ENCODE measurements around the gene ASB14.
"Not testable (repeated sequence)": the region's sequence is repeated elsewhere in the genome, so short reads cannot be mapped to it uniquely, and the experiment has no call there.

ASB14 gene

GRCh38 chr3:57292159-57292896 lies at the start of gene ASB14:
Gene ASB14, minus strand, starts transcription at chr3:57292685. Its CDS starts 652 bp downstream, at chr3:57292033.
- DNase-seq, result no peak
- intact Hi-C loops (cut with DNase I), result no loop called here

DNA sequence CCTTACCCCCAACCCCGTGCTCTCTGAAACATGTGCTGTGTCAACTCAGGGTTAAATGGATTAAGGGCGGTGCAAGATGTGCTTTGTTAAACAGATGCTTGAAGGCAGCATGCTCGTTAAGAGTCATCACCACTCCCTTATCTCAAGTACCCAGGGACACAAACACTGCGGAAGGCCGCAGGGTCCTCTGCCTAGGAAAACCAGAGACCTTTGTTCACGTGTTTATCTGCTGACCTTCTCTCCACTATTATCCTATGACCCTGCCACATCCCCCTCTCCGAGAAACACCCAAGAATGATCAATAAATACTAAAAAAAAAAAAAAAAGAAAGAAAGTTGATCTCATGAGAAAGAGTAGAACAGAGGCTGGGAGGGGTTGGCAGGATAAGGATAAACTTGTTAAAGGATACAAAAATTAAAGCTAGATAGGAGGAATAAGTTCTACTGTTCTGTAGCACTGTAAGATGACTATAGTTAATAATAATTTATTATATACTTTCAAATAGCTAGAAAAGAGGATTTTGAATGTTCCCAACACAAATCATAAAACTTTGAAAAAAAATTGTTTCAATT lies 46.7 kb upstream of the ASB14 start:
- DNase-seq; intact Hi-C loops (cut with DNase I): not testable (repeated sequence)

DNA sequence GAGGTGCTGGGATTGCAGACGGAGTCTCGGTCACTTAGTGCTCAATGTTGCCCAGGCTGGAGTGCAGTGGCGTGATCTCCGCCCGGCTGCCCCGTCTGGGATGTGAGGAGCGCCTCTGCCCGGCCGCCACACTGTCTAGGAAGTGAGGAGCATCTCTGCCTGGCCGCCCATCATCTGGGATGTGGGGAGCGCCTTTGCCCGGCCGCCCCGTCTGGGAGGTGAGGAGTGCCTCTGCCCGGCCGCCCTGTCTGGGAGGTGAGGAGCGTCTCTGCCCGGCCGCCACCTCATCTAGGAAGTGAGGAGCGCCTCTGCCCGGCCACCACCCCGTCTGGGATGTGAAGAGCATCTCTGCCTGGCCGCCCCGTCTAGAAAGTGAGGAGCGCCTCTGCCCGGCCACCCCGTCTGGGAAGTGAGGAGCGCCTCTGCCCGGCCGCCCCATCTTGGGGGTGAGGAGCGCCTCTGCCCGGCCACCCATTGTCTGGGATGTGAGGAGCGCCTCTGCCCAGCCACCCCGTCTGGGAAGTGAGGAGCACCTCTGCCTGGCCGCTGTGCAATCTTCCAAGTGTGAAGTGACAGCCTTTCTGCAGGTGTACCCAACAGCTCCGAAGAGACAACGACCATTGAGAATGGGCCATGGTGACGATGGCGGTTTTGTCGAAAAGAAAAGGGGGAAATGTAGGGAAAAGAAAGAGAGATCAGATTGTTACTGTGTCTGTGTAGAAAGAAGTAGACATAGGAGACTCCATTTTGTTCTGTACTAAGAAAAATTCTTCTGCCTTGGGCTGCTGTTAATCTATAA lies 46.0 kb upstream of the ASB14 start:
- DNase-seq, result peak in 2 of 10 donors; percentile 63 to 86
- intact Hi-C loops (cut with DNase I), result not testable (repeated sequence)

DNA sequence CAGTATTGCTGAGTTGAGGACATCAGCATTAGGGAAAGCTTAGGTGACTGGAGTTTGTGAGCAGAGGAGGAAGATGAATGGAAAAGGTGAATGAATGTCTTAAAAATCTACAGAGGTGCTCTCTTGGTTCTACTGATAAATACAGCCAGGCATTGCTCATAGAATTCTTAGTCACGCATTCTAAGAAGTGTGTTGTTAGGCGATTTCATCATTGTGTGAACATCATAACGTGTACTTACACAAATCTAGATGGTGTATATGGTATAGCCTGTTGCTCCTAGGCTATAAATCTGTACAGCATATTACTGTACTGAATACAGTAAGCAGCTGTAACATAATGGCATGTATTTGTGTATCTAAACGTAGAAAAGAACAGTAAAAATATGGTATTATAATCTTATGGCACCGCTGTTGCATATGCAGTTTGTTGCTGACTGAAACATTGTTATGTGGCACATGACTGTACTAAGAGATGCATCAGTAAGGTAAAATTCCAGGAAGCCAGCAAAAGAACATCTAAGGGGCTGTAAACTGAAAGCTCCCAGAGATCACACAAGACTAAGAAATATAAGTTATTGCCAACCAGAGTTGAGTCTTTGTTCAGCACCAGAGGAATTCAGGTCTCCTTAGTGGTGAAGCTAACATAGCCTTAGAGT lies 42.9 kb upstream of the ASB14 start:
- intact Hi-C loops (cut with DNase I), result no loop called here

DNA sequence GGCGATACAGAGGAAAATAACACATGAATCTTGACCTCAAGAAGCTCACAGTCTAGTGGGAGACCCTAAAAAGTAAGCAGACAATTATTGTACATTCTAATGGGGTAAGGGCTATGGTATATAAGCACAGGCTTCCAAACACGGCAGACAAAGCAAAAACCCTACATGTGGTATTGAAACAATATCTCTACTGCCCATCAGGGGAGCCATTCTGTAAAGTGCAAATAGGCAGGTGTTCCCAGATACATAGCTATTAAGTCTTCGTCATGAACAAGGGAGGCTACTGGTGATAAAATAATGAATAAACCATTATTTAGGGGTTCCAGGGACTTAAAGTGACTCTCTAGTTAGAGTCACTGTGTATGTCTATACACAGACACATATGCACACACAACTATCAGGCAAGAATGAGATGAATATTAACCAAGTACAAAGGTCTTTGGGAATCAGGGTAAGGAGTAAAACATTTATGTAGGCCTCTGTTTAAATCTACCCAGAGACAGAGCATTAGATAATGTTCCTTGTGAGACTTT lies 38.7 kb upstream of the ASB14 start:
- intact Hi-C loops (cut with DNase I), result no loop called here
- no peak for DNase-seq

More for the DNA sequence above, 42.9 kb upstream of the ASB14 start:
- no peak for DNase-seq

GRCh38 chr3:57326498-57326897 lies 34.0 kb upstream of the ASB14 start:
- intact Hi-C loops (cut with DNase I); DNase-seq: not testable (repeated sequence)

- intact Hi-C loops (cut with DNase I), result no loop called here
- no peak for DNase-seq
These were observed 21.7 kb upstream of the ASB14 start for GRCh38 chr3:57314204-57314603.

DNA sequence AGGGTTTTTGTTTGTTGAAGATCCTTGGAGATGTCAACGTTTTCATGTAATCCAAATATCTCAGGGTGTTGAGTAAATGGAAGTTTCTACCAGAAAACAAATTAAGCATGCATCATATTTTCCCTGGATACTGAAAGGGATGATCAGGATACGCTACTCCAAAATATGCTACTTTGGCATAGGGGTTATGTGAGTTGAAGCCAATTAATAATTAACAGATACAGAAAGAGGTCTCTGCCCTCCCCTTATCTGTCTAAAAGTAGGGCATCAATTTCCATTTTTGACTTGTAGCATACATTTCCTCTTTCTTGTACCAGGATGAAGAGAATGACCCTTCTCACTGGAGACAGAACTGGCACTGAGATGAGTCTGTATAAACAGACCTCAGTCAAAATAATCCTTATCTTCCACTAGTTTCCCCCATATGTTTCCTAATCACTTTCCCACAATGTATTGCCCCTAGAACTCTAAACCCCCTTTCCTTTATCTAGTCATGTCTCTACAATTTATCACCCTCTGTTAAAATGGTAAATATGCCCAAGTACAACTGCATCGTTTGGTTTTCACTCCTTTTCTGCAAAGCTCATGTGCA lies 17.4 kb upstream of the ASB14 start:
- intact Hi-C loops (cut with DNase I), result no loop called here
- no peak for DNase-seq

GRCh38 chr3:57303520-57303919 lies 11.0 kb upstream of the ASB14 start:
- intact Hi-C loops (cut with DNase I); DNase-seq: not testable (repeated sequence)

DNA sequence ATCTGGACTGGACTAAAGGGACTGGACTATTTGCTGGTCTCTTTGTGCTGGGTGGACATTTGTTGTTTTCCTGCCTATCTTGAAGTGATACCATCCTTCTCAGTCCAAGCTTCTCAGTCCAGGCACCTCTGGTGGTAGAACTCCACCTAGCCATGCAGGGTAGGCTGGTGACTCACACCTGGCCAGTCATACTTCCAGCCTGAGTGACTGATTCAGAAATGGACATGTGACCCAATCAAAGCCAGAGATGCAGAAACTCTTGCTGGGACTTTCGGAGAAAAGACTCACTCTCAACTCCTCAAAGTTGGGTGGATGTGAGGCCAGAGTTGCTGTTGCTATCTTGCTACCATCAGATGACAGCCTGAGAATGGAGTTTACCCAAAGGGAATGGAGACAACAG lies 5.6 kb upstream of the ASB14 start:
- intact Hi-C loops (cut with DNase I), result no loop called here
- DNase-seq, result no peak

- intact Hi-C loops (cut with DNase I), result no loop called here
- DNase-seq, result no peak
These were observed 527 bp upstream of the ASB14 start for GRCh38 chr3:57292897-57293526.

DNA sequence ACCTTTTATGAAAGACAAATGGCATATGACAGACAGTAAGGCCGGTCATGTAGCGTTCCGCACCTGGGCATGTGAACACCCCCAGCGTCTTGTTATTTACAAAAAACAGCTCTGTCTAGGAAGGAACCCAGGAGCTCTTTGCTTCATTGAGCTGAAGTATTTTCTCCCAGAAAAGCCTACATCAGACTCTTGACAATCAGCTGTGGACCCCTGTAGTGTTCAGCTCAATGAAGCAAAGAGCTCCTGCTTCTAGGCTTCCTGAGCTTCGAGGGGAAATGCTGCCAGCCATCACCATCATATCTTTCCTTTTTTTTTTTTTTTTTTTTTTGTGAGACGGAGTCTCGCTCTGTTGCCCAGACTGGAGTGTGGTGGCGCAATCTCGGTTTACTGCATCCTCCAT lies 4.1 kb downstream of the ASB14 start:
- DNase-seq, result no peak
- intact Hi-C loops (cut with DNase I), result no loop called here

DNA sequence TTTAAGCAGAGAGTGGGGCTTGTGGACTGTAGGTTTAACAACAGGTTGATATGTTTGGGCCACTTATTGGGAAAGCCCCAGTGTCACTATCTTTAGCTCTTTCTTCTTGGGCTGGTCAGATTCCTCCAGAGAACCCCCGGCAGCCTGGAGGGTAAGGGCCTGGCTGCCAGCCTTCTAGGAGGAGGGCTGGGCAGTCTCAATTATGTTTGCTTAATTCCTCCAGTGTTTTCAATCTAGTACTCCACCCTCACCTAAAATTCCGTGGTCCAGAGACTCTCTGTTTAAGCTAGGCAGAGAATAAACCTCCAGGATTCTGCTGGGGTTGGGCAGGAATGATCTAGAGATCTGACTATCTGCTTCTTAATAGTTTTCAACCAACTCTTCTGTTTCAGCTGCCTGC lies 5.3 kb downstream of the ASB14 start:
- intact Hi-C loops (cut with DNase I), result no loop called here
- no peak for DNase-seq

DNA sequence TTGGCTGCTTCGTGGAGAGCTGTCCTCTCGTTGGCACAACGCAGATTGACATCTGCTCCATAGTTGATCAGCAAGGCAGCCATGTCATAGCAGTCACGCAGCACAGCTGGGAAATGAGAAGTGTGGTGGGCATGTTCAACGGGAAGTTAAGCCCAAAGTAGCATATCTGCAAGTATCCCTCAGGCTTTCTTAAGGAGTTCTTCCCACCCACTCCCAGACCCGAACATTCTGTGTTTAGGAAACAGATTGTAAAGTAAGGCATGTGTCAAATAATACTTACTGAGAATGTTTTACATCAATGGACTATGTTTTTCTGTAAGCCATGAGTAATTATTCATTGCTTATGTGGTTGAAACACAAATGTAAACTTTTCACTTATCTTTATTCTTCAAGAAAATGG lies 9.2 kb downstream of the ASB14 start:
- intact Hi-C loops (cut with DNase I), result no loop called here
- no peak for DNase-seq

DNA sequence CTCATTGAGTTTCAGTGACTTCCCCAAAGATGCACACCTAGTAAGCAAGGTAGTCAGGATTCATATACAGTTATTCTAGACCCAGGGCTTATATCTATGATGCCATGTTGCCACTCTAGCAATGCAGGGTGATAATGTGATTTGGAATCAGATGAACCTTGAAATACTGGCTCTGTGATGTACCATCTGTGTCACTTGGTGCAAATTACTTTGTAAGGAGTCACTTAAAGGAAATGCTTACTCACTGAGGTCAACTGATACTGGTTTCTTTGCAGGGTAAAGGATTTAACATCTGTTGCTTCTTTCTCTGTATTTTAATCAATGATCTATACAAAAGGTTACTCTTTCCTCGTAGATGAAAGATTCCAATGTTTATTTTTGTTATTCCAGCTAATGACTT lies 10.8 kb downstream of the ASB14 start:
- intact Hi-C loops (cut with DNase I), result no loop called here
- DNase-seq, result no peak

DNA sequence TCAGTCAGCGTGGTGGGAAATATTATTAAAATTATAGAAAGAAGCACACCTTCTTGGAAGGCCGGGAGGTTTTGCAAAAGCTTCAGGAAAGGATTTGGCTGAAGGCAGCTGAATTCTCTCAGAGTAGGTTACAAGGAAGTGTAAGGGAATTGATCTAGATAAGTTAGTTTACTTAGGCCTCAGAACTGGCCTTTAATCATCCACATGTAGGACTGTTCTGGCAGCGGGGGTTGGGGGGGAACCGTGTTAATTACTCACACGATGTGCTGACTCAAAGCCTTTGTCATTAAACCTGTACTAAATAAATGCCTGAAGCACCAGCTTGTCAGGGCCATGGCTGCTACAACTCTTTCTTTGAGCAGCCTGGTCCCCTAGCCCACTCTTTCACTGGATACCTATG lies 12.8 kb downstream of the ASB14 start:
- intact Hi-C loops (cut with DNase I), result no loop called here
- no peak for DNase-seq

DNA sequence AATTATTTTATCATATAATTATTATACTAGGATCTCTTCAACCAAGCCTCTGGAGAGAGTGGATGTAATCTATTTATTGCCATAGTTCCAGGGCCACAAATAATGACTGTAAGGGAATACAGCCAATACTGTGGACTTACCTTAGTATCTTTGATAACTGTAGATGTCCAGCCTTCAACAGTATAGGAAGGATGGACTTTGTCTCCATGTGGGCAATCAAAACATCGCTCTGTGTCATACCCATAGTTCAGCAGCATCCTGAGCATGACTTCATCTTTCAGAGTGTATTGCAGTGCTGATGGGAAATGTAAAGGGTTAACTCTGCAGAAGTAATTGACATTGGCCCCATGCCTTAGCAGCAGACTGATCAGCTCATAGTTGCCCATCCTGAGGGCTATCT lies 14.2 kb downstream of the ASB14 start:
- DNase-seq, result no peak
- intact Hi-C loops (cut with DNase I), result no loop called here

GRCh38 chr3:57275393-57275792 lies 17.1 kb downstream of the ASB14 start:
- intact Hi-C loops (cut with DNase I), result no loop called here

DNA sequence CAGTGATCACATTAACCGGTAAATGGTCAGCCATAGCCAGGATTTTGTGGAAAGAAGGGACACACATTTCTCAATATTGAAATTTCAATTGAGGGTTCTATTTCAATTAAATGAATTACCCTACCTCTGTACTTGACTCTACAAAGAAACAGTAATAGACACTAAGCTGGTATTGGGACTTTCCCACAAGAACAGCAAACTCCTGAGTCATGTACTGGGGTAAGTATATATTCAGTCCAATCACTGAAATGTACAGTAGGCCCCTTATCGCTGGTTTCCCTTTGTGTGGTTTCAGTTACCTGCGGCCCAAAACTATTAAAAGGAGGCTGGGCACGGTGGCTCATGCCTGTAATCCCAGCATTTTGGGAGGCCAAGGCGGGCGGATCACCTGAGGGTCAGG lies 17.6 kb downstream of the ASB14 start:
- intact Hi-C loops (cut with DNase I), result no loop called here
- DNase-seq, result peak in 1 of 10 donors; percentile 37

More at GRCh38 chr3:57275393-57275792, 17.1 kb downstream of the ASB14 start:
- no peak for DNase-seq

DNA sequence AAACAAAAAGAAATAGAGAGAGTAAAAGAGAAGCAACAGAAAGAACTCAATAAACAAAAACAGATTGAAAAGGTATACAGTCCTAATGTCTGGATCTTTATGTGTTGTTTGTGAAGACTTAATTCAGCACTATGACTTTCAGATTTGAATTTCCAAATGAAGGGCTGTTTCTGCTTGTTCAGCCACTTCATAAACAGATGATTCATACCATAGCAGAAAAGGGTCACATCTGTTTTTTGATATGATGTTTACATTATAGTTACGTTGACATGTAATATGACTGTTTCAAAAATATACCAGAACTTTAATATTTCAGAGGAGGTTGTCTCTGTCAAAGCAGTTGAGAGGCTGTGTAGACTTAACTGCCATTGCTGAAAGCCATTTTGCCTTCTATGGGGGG lies 24.1 kb downstream of the ASB14 start:
- DNase-seq, result no peak
- intact Hi-C loops (cut with DNase I), result no loop called here
